Measurements from ENCODE around the gene SLC27A1. TPM values are rescaled to one million over a fixed set of nuclear protein-coding genes. Genes with fewer than 3 reads are reported as not detected.

SLC27A1 gene
- total and polyA plus RNA-seq, 12 donors = 4.9 to 107 (median 56.0) TPM

- peak overlapping the region in 4 of 5 donors; percentile 26 to 77 (median 62) for H3K27ac ChIP-seq
- peaks cover 8 to 30% of the 10 kb centered on the region in 2 donors for H3K4me1 ChIP-seq (replicated peaks in 1 of 2)
- intact Hi-C loops (cut with DNase I) = no loop called here
- H3K9me3 ChIP-seq (replicated peaks in 1 of 3) = no peaks in the 10 kb centered on the region
- no peak for DNase-seq
- TF ChIP-seq CTCF (IDR thresholded peaks at IDR 0.05) (no peak), POLR2A (IDR thresholded peaks at IDR 0.05) (no peak)
- H3K27me3 ChIP-seq = no peaks in the 10 kb centered on the region
- 84 to 100% (median 92%) methylated on average over 3 to 27 of the region's 27 CpGs for WGBS, 4 donors
- peaks cover 0 to 24% of the 10 kb centered on the region in 2 donors for H3K36me3 ChIP-seq (replicated peaks in 1 of 2)
- no peak overlapping the region for H3K4me3 ChIP-seq
Observed at GRCh38 chr19:17500447-17501198, 30.3 kb downstream of the SLC27A1 start.

GRCh38 chr19:17503240-17503639, 32.9 kb downstream of the SLC27A1 start:
- 91 to 96% (median 94%) methylated on average over 6 of the region's 6 CpGs for WGBS, 4 donors
- Histone ChIP-seq H3K4me1 (replicated peaks in 1 of 2) (peaks cover 19 to 30% of the 10 kb centered on the region in 2 donors), H3K4me3 (no peak overlapping the region), H3K27me3 (no peaks in the 10 kb centered on the region), H3K27ac (no peak overlapping the region), H3K36me3 (replicated peaks in 1 of 2) (peaks cover 0 to 14% of the 10 kb centered on the region in 2 donors), H3K9me3 (replicated peaks in 1 of 3) (no peaks in the 10 kb centered on the region)
- no peak for DNase-seq
- intact Hi-C loops (cut with DNase I) = no loop called here
- no peak for TF ChIP-seq CTCF (IDR thresholded peaks at IDR 0.05)
- no peak for TF ChIP-seq POLR2A (IDR thresholded peaks at IDR 0.05)

- no peaks in the 10 kb centered on the region for H3K9me3 ChIP-seq (replicated peaks in 1 of 3)
Observed at GRCh38 chr19:17504030-17504429, 33.7 kb downstream of the SLC27A1 start.

GRCh38 chr19:17504456-17504855, 34.1 kb downstream of the SLC27A1 start:
- Histone ChIP-seq H3K27ac (no peak overlapping the region), H3K4me1 (replicated peaks in 1 of 2) (peaks cover 18 to 24% of the 10 kb centered on the region in 2 donors), H3K9me3 (replicated peaks in 1 of 3) (no peaks in the 10 kb centered on the region), H3K4me3 (no peak overlapping the region), H3K36me3 (replicated peaks in 1 of 2) (peaks cover 0 to 14% of the 10 kb centered on the region in 2 donors), H3K27me3 (no peaks in the 10 kb centered on the region)
- intact Hi-C loops (cut with DNase I) = no loop called here
- no peak for DNase-seq
- whole genome bisulfite sequencing, 4 donors = 88 to 95% (median 90%) methylated on average over 13 of the region's 13 CpGs
- TF ChIP-seq POLR2A (IDR thresholded peaks at IDR 0.05) (no peak), CTCF (IDR thresholded peaks at IDR 0.05) (no peak)

More at GRCh38 chr19:17504030-17504429, 33.7 kb downstream of the SLC27A1 start:
- intact Hi-C loops (cut with DNase I) = no loop called here
- 93 to 99% (median 97%) methylated on average over 2 of the region's 2 CpGs for WGBS, 4 donors
- Histone ChIP-seq H3K4me1 (replicated peaks in 1 of 2) (peaks cover 18 to 29% of the 10 kb centered on the region in 2 donors), H3K4me3 (no peak overlapping the region), H3K27ac (no peak overlapping the region), H3K27me3 (no peaks in the 10 kb centered on the region), H3K36me3 (replicated peaks in 1 of 2) (peaks cover 0 to 14% of the 10 kb centered on the region in 2 donors)
- TF ChIP-seq CTCF (IDR thresholded peaks at IDR 0.05) (no peak), POLR2A (IDR thresholded peaks at IDR 0.05) (no peak)
- no peak for DNase-seq
